ENCODE results near the gene ELOVL5.
"Not testable (repeated sequence)": the region's sequence is repeated elsewhere in the genome, so short reads cannot be mapped to it uniquely, and the experiment has no call there.

ELOVL5 gene

DNA sequence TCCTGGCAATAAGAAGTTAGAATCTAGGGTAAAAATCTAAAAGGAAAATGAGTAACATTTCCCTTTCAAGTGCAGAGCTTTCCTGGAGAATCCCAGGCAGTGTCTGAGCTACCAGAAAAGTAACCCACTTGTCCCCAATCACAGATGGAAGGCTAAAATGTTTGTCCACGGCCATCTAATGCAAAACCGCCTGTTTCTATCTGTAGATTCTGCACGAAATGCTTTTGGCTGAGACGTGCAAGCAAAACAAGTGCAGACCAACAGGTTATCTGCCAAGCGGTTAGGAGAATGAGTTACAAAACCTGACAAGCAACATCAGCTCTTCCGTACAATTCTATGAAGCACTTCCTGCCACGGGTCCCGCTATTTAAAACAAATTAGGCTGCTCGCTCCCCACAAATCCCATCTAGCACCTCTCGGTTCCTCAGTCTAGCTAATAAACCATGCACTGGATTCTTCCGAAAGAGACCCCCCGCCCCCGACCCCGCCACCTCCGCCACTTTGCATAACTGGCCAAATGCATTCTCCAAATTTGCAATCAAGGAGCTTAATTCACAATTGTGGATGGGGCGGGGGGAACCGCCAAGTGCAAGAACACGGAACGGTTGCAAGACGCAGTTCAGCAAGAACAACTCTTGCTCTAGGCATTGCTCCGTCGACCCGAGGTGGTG is 1.4 kb downstream of the ELOVL5 start:
- no peak for TF ChIP-seq CTCF (IDR thresholded peaks at IDR 0.05)
- Mint-ChIP-seq H3K27ac (peak overlapping the region; percentile 98), H3K9me3 (no peaks in the 10 kb centered on the region), H3K4me1 (peaks cover 56% of the 10 kb centered on the region), H3K36me3 (ENCODE audit: low read depth) (peaks cover 11% of the 10 kb centered on the region), H3K4me3 (peak overlapping the region; percentile 98), H3K27me3 (ENCODE audit: low read depth, poor library complexity) (peaks cover 6% of the 10 kb centered on the region)
- no peak for DNase-seq

DNA sequence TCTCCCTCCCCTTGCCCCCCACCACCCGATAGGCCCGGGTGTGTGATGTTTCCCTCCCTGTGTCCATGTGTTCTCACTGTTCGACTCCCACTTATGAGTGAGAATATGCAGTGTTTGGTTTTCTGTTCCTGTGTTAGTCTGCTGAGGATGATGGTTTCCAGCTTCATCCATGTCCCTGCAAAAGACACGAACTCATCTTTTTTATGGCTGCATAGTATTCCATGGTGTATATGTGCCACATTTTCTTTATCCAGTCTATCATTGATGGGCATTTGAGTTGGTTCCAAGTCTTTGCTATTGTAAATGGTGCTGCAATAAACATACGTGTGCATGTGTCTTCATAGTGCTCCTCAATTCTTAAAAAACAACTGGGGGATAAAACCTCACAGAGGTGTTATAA is 2.7 kb downstream of the ELOVL5 start:
- peaks cover 59% of the 10 kb centered on the region for H3K4me1 Mint-ChIP-seq
- peaks cover 11% of the 10 kb centered on the region for H3K36me3 Mint-ChIP-seq (ENCODE audit: low read depth)
- not testable (repeated sequence) for DNase-seq; H3K27ac Mint-ChIP-seq; H3K27me3 Mint-ChIP-seq (ENCODE audit: low read depth, poor library complexity); H3K9me3 Mint-ChIP-seq
- peak overlapping the region; percentile 98 for H3K4me3 Mint-ChIP-seq

- H3K9me3 Mint-ChIP-seq = no peaks in the 10 kb centered on the region
- H3K27ac Mint-ChIP-seq = no peak overlapping the region
- no peak for DNase-seq
- H3K36me3 Mint-ChIP-seq (ENCODE audit: low read depth) = peaks cover 11% of the 10 kb centered on the region
- H3K27me3 Mint-ChIP-seq (ENCODE audit: low read depth, poor library complexity) = peaks cover 3% of the 10 kb centered on the region
- no peak overlapping the region for H3K4me3 Mint-ChIP-seq
- no peak for TF ChIP-seq CTCF (IDR thresholded peaks at IDR 0.05)
- peaks cover 55% of the 10 kb centered on the region for H3K4me1 Mint-ChIP-seq
These were observed 3.8 kb downstream of the ELOVL5 start for GRCh38 chr6:53344969-53345368.

DNA sequence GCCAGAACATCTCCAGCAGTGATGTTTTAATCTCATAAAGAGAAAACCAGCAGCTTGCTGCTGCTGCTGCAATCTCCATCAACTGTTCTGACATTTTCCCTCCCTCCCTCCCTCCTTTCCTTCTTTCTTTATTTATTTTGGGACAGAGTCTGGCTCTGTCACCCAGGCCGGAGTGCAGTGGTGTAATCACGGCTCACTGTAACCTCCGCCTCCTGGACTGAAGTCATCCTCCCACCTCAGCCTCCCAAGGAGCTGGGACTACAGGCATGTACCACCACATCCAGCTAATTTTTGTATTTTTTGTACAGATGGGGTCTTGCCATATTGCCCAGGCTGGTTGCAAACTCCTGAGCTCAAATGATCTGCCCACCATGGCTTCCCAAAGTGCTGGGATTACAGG is 5.7 kb downstream of the ELOVL5 start:
- Mint-ChIP-seq H3K27ac (no peak overlapping the region), H3K27me3 (ENCODE audit: low read depth, poor library complexity) (no peaks in the 10 kb centered on the region), H3K4me1 (peaks cover 48% of the 10 kb centered on the region), H3K9me3 (no peaks in the 10 kb centered on the region), H3K4me3 (no peak overlapping the region), H3K36me3 (ENCODE audit: low read depth) (peaks cover 17% of the 10 kb centered on the region)
- no peak for TF ChIP-seq CTCF (IDR thresholded peaks at IDR 0.05)
- DNase-seq = no peak

DNA sequence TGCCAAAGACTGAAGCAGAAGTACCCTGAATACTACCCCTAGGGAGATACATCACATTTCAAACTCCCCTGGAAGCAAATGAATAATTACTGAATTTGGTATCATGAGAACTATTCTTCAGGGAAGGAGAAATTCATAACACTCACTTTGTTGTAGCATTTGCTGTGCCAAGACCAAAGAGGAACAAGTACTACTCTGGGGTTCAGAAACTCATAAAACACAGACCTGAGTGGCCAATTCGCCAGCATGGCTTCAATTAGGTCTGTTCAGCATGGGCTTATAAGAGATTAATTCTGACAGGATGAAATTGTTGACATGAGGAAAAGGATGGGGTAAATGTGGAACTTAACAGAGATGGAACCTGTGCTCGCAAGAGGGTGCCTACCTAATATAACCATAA is 6.5 kb downstream of the ELOVL5 start:
- Mint-ChIP-seq H3K4me3 (no peak overlapping the region), H3K27me3 (ENCODE audit: low read depth, poor library complexity) (no peaks in the 10 kb centered on the region), H3K27ac (no peak overlapping the region), H3K9me3 (no peaks in the 10 kb centered on the region), H3K36me3 (ENCODE audit: low read depth) (peaks cover 24% of the 10 kb centered on the region), H3K4me1 (peaks cover 42% of the 10 kb centered on the region)
- TF ChIP-seq CTCF (IDR thresholded peaks at IDR 0.05) = no peak
- no peak for DNase-seq

DNA sequence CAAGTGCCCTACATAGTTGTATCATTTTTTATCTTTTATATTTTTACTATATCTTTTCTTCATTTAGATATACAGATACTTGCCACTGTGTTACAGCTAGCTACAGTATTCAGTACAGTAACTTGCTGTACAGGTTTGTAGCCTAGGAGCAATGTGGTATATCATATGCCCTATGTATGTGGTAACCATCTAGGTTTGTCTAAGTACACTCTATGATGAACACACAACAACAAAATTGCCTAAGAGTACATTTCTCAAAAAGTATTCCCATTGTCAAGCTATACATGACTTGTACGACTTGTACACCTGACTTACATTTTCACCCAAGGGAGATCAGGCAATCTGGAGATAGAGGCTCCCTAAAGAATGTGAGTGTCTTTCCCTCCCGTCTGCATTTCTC is 8.2 kb downstream of the ELOVL5 start:
- Mint-ChIP-seq H3K36me3 (ENCODE audit: low read depth) (peaks cover 22% of the 10 kb centered on the region), H3K9me3 (no peaks in the 10 kb centered on the region), H3K27ac (no peak overlapping the region), H3K4me1 (peaks cover 34% of the 10 kb centered on the region), H3K4me3 (no peak overlapping the region), H3K27me3 (ENCODE audit: low read depth, poor library complexity) (no peaks in the 10 kb centered on the region)
- no peak for DNase-seq
- TF ChIP-seq CTCF (IDR thresholded peaks at IDR 0.05) = no peak
